Esophagus muscularis mucosa (tissue), 4 donors: ENCODE data around the gene MAP2. TPM values are rescaled to one million over a fixed set of nuclear protein-coding genes. Genes with fewer than 3 reads are reported as not detected.

Experiments
- DNase-seq: peaks from one replicate; pipeline ENCODE4 v3.0.0-alpha.2; 2017; ENCODE audit errors: extremely low spot score
- H3K27ac ChIP-seq, 4 donors: fragments of 200-600 bp; sonication (generic); replicated peaks in 1 of 4; 1 replicate in 3 of 4; 2 replicates in 1 of 4; pipeline ENCODE4 v1.5.1; 2016 to 2019; ENCODE audit warnings: mild to moderate bottlenecking in 1 of 4
- H3K27me3 ChIP-seq, 4 donors: fragments of 200-600 bp; sonication (generic); one replicate each; pipeline versions ENCODE4 v1.5.1 to v1.6.0; 2016 to 2019
- H3K36me3 ChIP-seq, 4 donors: fragments of 200-600 bp; sonication (generic); one replicate each; pipeline ENCODE4 v1.5.1; 2016 to 2019
- H3K4me1 ChIP-seq, 4 donors: fragments of 200-600 bp; sonication (generic); one replicate each; pipeline ENCODE4 v1.5.1; 2016 to 2019
- H3K4me3 ChIP-seq, 4 donors: fragments of 200-600 bp; sonication (generic); 1 replicate in 2 of 4; 2 replicates in 2 of 4; pipeline ENCODE4 v1.5.1; 2016 to 2019; ENCODE audit warnings: mild to moderate bottlenecking in 4 of 4, moderate library complexity in 1 of 4
- H3K9me3 ChIP-seq, 4 donors: fragments of 200-600 bp; sonication (generic); 1 replicate in 3 of 4; 2 replicates in 1 of 4; pipeline ENCODE4 v1.5.1; 2016 to 2019
- EP300 ChIP-seq: sonication (generic); formaldehyde crosslinking; IDR thresholded peaks from one replicate; pipeline ENCODE4 v1.6.1; 2017; ENCODE audit warnings: antibody characterized with exemption
- POLR2A ChIP-seq: fragments of 450-650 bp; IDR thresholded peaks from one replicate; pipeline ENCODE4 v1.6.1; 2017; ENCODE audit warnings: antibody characterized with exemption, moderate library complexity, mild to moderate bottlenecking, low read depth
- POLR2AphosphoS5 ChIP-seq, 2 donors: sonication (generic); formaldehyde crosslinking; IDR thresholded peaks; one replicate each; pipeline ENCODE4 v1.6.1; 2017; ENCODE audit warnings: antibody characterized with exemption in 2 of 2
- WGBS: methylation state at CpG from one replicate; pipeline ENCODE4 v1.1.5; 2018; 5-methylcytosine and 5-hydroxymethylcytosine counted together
- intact Hi-C: fragments of 100-400 bp; cut with DNase I; formaldehyde crosslinking; loops from one replicate; pipeline ENCODE4 v1.15.1; 2023
- total RNA-seq, 4 donors: library from RNA; depleted of rRNA; stranded (reverse); fragments of >200 nt; gene quantifications; one replicate each; pipeline versions ENCODE4 v1.1.0 to v1.2.1, GENCODE V29; 2016
- TF ChIP-seq, protein P1 (sequence below), 3 experiments: fragments of 200-600 bp in 2 of 3; fragments of 450-650 bp in 1 of 3; sonication (generic) in 2 of 3; IDR thresholded peaks; one replicate each; pipeline ENCODE4 v1.5.1; 2017 to 2019; ENCODE audit warnings: antibody characterized with exemption in 3 of 3, mild to moderate bottlenecking in 2 of 3, moderate library complexity in 1 of 3

The MAP2 gene
- total RNA-seq, 4 donors from 2014 or later, result 11.1 to 62.6 (median 47.0) TPM

DNA sequence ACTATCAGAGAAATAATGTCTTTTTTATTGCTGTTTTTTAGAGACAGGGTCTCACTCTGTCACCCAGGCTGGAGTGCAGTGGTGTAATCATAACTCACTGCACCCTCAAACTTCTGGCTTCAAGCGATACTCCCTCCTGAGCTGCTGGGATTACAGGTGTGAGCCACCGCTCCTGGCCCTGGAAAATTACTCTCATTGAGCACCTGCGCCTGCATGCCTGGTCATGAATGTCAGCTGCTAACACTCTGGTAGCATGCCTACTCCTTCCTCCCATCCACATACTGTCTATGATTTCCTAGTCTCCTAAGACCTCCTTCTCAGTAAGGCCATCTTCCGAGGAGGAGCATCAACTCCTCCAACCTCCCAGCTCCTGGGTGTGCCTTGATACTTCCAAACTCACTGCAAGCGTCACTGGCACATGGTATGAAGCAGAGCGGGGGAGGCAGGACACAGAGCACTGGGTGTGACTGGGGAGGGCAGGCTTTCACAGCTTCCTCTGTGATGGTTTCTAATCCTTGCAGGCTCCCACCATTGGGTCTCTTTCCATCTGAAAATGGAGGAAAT lies 1.6 kb upstream of the MAP2 start:
- WGBS, result 96% methylated on average over 6 of the region's 6 CpGs

DNA sequence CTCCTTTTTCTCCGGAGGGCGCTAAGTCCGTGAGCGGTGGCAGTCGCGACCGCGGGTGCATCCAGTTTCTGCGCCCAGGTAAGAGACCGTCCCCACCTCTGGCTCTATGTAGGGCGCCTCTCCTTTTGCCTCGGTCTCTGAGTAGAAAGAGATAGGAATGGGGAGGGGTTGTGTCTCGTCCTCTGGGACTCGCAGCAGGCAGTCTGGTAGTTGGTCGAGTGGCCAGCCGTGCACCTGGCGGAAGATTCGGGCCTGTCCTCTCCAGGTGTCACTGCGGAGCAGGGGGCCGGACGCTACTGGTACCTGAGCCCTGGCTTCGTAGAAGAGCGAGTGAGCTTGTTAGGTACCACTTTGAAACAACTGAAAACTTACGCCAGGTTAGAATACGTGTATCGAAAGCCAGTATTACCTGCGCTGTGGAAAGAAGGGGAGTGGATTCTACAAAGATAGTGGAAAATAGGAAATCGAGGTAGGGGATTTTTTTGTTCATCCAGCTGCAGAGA lies 403 bp downstream of the MAP2 start:
- Histone ChIP-seq H3K36me3 (no peaks in the 10 kb centered on the region), H3K27ac (peak overlapping the region in 2 of 4 donors; percentile 38 to 49), H3K4me3 (peak overlapping the region; percentile 64 to 74 (median 66)), H3K27me3 (no peaks in the 10 kb centered on the region), H3K9me3 (no peaks in the 10 kb centered on the region), H3K4me1 (peaks cover 0 to 29% (median 23%) of the 10 kb centered on the region in 4 donors)
- intact Hi-C loops, result loop anchor here (2.0 to 10.0 kb wide), 2 partner anchors 89 to 131 kb away; no protein-coding TSS in a partner anchor
- WGBS, result under 1% methylated on average over 26 of the region's 28 CpGs
- TF ChIP-seq, protein P1, sequence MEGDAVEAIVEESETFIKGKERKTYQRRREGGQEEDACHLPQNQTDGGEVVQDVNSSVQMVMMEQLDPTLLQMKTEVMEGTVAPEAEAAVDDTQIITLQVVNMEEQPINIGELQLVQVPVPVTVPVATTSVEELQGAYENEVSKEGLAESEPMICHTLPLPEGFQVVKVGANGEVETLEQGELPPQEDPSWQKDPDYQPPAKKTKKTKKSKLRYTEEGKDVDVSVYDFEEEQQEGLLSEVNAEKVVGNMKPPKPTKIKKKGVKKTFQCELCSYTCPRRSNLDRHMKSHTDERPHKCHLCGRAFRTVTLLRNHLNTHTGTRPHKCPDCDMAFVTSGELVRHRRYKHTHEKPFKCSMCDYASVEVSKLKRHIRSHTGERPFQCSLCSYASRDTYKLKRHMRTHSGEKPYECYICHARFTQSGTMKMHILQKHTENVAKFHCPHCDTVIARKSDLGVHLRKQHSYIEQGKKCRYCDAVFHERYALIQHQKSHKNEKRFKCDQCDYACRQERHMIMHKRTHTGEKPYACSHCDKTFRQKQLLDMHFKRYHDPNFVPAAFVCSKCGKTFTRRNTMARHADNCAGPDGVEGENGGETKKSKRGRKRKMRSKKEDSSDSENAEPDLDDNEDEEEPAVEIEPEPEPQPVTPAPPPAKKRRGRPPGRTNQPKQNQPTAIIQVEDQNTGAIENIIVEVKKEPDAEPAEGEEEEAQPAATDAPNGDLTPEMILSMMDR (IDR thresholded peaks at IDR 0.05), result no peak
- no peak for TF ChIP-seq POLR2A
- TF ChIP-seq EP300, result no peak
- no peak for TF ChIP-seq POLR2AphosphoS5 (IDR thresholded peaks at IDR 0.05)
- DNase-seq, result no peak

More for the DNA sequence above, 1.6 kb upstream of the MAP2 start:
- no peaks in the 10 kb centered on the region for H3K27me3 ChIP-seq
- H3K36me3 ChIP-seq, result no peaks in the 10 kb centered on the region
- no peak for DNase-seq
- H3K27ac ChIP-seq, result no peak overlapping the region
- peaks cover 0 to 29% (median 23%) of the 10 kb centered on the region in 4 donors for H3K4me1 ChIP-seq
- intact Hi-C loops, result loop anchor here (10.0 kb wide), 1 partner anchor 133 kb away; no protein-coding TSS in a partner anchor
- H3K4me3 ChIP-seq, result no peak overlapping the region
- TF ChIP-seq EP300 (no peak), POLR2A (no peak), POLR2AphosphoS5 (IDR thresholded peaks at IDR 0.05) (no peak)
- TF ChIP-seq, protein P1 (IDR thresholded peaks at IDR 0.05), result no peak
- no peaks in the 10 kb centered on the region for H3K9me3 ChIP-seq

DNA sequence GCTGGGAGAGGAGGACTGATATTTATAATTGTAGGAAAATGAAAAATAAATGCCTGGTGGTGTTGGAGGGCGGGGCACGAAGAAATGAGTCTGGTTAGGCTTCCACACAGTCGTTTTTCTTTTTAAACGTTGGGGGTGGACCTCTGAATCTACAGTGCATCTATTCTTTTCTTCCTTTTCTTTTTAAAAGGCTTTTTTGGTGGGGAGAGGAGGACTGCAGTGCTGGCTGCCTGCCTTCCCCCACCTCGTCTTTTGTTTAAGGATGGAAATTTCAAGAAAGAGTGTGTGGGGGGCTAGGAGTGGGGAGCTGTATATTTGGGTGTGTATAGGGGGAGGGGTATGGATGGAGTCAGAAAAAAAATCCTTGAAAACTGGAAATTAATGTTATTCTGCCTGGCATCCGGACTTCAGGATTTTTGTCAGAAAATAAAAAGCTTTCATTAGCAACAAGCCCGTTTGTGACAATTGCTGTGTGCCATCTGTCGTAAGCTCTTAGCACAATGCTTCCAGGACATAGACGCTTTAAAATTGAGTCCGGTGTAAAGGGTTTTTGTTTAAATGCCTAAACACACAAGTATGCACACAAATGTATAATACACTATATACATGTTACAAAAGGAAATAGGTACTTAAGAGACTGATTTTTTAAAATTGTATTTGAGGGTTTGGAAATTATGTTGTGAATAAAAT lies 1.1 kb downstream of the MAP2 start:
- no peak overlapping the region for H3K27ac ChIP-seq
- no peak for DNase-seq
- no peaks in the 10 kb centered on the region for H3K36me3 ChIP-seq
- intact Hi-C loops, result loop anchor here (2.0 to 10.0 kb wide), 2 partner anchors 90 to 130 kb away; no protein-coding TSS in a partner anchor
- 7% methylated on average over 10 of the region's 10 CpGs for WGBS
- TF ChIP-seq POLR2AphosphoS5 (IDR thresholded peaks at IDR 0.05) (no peak), EP300 (no peak), POLR2A (no peak)
- TF ChIP-seq, protein P1 (IDR thresholded peaks at IDR 0.05), result no peak
- H3K9me3 ChIP-seq, result no peaks in the 10 kb centered on the region
- H3K4me3 ChIP-seq, result peak overlapping the region; percentile 64 to 74 (median 66)
- H3K27me3 ChIP-seq, result no peaks in the 10 kb centered on the region
- H3K4me1 ChIP-seq, result peaks cover 0 to 29% (median 23%) of the 10 kb centered on the region in 4 donors

DNA sequence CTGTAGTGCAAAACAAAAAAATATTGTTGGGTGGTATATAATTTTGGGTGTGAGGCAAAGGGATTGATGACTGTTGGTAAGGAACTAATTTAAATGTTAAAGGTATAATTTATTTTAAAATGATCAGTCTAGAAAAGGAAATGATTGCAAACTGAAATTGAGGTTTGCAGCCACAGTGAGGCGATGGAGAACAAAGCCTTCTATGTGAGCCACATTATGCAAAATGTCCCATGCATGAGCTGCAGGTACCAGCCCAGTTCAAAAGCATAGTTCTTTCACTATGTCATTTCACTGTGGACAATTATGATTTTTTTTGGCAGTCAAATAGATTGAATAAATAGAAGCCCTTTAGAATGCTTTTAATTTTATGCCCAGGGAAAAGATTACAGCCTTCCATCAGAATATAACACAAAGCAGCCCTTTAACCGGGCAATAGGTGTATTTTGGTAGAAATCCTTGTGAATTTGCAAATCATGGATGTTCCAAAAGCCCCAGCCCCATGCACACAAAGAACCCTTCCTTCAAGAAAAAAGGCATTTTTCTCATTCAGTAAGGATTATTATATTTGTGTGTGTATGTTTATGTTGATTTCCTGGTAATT lies 1.7 kb downstream of the MAP2 start:
- Histone ChIP-seq H3K4me1 (peaks cover 0 to 29% (median 23%) of the 10 kb centered on the region in 4 donors), H3K27ac (no peak overlapping the region), H3K27me3 (no peaks in the 10 kb centered on the region), H3K4me3 (peak overlapping the region; percentile 64 to 74 (median 66)), H3K9me3 (no peaks in the 10 kb centered on the region), H3K36me3 (no peaks in the 10 kb centered on the region)
- TF ChIP-seq, protein P1 (IDR thresholded peaks at IDR 0.05), result peak; percentile 35 to 49 (median 44)
- TF ChIP-seq POLR2AphosphoS5 (IDR thresholded peaks at IDR 0.05) (peak in 1 of 2 donors; percentile 13), EP300 (no peak), POLR2A (no peak)
- intact Hi-C loops, result loop anchor here (2.0 to 10.0 kb wide), 2 partner anchors 91 to 129 kb away; no protein-coding TSS in a partner anchor
- 49% methylated on average over 2 of the region's 2 CpGs for WGBS
- no peak for DNase-seq
